Loucy (cell line): Measurements from ENCODE around the gene STOM.

Experiments
- EZH2phosphoT487 ChIP-seq: fragments of 200-600 bp; IDR thresholded peaks from 2 replicates; pipeline ENCODE4 v1.6.1; 2018; ENCODE audit warnings: antibody characterized with exemption, mild to moderate bottlenecking, moderate library complexity, borderline replicate concordance
- TF ChIP-seq, protein P1 (sequence below): fragments of 200-600 bp; sonication (generic); conservative IDR thresholded peaks from 2 replicates; pipeline ENCODE4 v1.5.1; 2014; ENCODE audit warnings: mild to moderate bottlenecking, antibody characterized with exemption, low read length

DNA sequence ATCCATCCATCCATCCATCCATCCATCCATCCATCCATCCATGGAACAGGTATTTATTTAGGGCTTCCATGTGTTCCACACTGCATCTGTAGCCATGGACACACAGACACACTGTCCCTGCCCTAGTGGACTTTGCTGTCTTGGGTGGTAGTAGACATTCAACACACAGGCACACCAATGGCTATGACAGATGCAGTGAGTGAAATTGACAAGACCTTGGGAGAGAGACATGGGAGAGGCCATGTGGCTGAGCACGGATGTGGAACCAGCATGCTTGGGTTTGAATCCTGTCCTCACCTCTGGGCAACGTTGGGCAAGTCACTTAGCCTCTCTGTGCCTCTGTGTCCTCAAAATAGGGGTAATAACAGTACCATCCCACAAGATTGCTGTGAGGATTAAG is 45.3 kb downstream of the STOM start:
- TF ChIP-seq, protein P1, sequence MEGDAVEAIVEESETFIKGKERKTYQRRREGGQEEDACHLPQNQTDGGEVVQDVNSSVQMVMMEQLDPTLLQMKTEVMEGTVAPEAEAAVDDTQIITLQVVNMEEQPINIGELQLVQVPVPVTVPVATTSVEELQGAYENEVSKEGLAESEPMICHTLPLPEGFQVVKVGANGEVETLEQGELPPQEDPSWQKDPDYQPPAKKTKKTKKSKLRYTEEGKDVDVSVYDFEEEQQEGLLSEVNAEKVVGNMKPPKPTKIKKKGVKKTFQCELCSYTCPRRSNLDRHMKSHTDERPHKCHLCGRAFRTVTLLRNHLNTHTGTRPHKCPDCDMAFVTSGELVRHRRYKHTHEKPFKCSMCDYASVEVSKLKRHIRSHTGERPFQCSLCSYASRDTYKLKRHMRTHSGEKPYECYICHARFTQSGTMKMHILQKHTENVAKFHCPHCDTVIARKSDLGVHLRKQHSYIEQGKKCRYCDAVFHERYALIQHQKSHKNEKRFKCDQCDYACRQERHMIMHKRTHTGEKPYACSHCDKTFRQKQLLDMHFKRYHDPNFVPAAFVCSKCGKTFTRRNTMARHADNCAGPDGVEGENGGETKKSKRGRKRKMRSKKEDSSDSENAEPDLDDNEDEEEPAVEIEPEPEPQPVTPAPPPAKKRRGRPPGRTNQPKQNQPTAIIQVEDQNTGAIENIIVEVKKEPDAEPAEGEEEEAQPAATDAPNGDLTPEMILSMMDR, result no peak
- no peak for TF ChIP-seq EZH2phosphoT487
